Measurements from ENCODE around the gene PCARE.
"Not testable (repeated sequence)": the region's sequence is repeated elsewhere in the genome, so short reads cannot be mapped to it uniquely, and the experiment has no call there.

The PCARE gene

GRCh38 chr2:29090311-29090710 lies 16.0 kb upstream of the PCARE start:
- not testable (repeated sequence) for DNase-seq

DNA sequence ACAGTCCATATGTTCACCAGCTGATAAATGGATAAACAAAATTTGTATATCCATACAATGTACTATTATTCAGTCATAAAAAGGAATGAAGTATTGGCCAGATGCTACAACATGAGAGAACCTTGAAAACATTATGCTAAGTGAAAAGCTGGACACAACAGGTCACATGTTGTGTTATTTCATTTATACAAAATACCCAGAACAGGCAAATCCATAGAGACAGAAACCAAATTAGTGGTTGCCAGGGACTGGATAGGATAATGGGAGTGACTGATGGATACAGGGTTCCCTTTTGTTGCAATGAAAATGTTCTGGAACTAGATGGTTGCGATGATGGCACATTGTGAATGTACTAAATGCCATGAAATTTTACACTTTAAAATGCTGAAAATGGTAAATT lies 10.2 kb upstream of the PCARE start:
- DNase-seq = no peak

GRCh38 chr2:29082804-29083495 lies 8.6 kb upstream of the PCARE start:
- no peak for DNase-seq

GRCh38 chr2:29080886-29081743 lies 6.8 kb upstream of the PCARE start:
- DNase-seq = no peak

DNA sequence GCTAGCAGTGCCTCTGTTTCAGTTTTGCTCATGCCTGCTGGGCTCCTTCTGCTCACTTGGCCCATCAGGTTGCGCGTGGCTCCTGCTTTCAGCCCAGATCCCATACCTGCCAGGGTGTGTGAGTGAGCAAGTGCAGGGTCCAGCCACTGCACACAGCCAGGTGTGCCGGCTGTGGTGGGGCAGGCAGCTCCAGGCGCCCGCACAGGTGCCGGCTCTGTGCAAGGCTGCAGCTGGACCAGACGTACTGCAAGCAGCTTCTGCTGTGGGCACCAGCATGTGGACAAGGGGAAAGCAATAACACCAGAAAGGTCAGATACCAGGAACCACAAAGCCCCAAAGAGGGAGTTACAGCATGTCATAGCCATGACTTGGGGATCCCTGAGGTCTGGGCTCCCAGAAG lies 5.6 kb upstream of the PCARE start:
- no peak for DNase-seq

DNA sequence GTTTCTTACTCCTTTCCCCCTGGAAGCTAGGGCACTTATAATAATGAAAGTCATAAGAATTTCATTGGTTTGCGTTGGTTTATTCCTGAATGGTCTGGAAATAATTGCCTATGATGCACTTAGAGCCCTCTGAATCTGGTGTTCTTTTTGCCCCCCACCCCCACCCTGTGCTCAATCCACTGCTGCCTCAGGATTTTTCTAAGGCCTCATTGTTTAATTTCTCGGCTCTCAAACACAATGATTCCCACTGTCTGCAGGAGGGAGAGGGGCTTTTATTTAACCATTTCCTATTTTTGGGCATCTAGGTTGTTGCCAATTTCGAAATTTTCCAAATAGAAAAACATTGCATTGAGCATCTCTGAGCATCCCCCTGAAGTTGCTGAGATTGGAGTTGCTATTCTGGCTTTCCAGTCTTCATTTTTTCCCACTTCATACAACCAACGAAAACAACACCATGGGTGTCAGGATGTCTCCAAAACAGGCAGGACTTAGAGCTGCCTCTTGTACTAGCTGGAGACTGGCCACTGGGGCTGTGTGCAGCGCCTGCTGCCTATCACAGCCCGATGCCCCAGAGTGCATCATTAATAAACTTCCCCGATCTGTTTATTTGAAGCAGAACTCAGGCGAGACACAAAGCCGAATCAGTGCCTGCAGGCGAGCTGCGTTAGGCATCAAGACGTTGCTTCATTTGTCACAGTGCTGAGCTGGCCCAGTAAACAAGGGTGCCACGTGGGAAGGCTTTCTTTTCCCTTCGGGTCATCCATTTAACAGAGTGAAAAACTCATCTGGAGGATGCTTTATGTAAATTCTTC lies 1.8 kb upstream of the PCARE start:
- DNase-seq = no peak

DNA sequence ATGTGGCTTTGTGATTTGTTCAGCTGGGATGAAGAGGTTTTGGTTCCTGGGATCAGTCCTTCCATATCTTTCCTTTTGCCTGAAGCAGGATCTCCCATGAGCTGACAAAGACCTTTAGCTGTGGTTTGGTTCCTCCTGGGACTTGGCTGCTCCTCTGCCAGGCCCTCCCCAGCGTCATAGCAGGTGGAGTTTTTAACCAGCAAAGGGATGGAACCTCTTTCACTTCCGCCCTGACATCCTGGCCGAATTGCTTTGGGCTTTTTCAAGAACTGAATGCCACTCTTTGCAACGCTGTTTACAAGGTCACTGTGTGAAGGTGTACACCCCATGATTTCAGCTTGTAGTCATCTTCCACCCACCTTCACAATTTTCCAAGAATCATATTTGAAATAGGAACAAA lies 390 bp downstream of the PCARE start:
- DNase-seq = no peak

DNA sequence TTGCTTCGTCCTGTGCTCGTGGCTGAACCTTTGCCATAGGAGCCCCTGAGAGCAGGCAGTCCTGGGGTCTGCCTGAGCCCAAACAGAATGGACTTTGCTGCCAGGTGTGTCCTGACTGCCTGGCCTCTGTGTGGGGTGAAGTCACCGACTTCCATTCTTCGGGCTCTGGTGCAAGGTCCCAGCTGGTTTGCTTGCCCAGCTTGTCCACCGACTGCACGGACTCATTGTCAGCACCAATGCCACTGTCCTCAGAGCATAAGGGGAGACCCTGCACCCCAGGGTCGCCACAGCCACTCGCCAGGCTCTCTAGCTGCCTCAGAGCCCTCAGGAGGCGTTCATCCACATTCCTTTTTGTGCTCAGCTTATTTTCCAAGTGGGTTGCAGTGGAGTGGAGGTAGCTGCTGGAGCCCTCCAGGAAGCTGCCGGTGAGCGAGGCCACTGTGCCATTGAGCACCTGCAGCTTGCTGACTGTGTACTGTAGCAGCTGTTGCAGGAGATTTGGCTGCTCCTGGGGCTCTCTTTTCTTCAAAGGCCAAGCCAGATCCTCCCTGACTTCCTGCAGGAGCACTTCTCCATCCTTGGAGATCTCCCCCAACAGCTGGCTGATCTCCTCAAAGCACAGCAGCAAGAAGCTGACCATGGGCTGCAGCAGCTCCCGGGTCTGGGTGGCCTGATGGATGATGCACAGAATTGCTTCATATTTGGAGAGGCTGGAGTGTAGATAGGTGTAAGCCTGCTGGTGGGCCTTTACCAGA lies 1.2 kb downstream of the PCARE start:
- DNase-seq = no peak

- no peak for DNase-seq
Measured at GRCh38 chr2:29072251-29072650, 2.1 kb downstream of the PCARE start.

DNA sequence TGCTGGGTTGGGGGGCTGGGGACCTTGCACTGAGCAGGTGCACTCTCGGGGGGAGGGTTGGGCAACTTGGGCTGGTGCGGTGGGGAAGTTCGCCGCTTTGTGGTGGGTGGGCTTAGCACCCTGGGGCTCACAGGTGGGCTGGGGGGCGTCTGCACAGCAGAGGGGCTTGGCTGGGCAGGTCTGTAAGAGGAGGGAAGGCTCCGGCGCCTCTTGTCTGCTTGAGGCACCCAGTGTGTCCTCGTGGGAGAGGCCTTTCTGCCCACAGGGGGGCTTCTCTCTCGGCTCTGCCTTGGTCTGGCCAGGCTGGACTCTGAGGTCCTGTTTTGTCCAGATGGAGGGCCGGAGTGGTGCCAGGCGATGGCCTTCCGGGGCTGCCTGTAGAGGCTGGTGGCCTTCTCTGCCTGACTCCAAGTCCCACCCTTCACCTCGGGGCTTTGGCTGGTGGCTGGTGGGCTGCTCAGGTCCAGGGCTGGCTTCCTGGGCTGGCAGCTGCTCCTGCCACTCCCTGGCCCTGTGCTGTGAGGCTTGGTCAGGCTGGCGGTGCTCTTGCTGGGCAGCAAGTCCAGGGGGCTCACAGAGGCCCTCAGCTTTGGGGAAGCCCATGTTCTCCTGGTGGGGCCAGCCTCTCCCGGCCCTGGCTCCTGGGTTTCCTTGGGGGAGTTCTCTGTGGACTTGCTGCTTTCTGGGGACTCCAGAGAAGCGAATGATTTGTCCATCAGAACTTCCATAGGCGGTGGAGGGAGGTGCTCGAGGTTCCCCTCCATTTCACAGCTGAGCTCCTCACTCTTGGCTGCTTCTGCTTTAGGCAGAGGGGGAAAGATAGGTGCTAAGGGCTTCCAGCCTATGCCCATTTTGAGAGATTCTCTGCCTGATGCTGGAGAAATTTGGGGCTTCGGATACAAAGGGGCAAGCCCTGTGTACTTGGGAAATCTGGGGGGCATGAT lies 3.0 kb downstream of the PCARE start:
- DNase-seq = no peak

GRCh38 chr2:29070526-29070925 lies 3.8 kb downstream of the PCARE start:
- DNase-seq = no peak

DNA sequence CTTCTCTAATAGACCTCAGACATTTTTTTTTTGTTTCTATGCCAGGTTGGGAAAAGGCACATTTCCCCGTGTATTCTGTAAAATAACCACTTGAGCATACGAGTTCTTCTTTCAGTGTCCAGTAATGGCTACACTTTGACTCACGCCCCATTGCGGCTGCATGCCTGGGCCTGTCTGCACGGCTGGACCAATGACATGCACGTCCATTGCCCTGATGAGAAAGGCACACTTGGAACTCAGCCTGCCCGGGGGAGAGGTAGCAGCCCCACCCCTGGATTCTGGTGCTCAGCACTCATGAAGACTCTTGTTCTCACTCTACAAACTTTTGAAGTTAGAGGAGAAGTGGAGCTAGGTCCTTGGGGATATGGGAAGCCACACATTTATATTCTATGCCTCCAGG lies 5.8 kb downstream of the PCARE start:
- DNase-seq = no peak

DNA sequence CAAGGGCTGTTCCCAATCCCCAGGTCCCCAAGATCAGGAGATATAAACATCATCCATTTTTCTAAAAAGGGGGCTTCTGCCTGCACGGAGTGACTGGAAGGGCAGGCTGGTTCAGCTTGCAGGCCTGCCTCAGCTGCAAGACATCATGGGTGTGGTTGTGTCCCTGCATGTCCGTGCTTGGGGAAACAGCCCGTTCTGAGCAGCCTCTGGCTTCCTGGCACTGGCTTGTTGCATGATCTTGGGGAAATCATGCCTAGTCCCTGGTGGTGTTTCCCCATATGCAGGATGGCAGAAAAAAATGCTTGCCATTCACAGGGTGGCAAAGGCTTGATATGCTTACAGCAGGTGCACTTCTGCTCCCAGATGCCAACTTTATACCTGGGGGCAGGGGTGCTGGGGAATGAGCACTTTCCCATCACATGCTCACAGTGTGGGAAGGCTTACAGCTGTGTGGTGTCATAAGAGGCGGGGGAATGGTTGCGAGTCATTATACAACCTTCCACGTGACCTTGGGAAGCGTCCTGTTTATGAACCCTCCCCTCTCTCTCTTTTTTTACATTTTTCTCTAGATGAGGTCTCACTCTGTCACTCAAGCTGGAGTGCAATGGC lies 7.2 kb downstream of the PCARE start:
- no peak for DNase-seq

GRCh38 chr2:29066271-29066860 lies 8.0 kb downstream of the PCARE start:
- no peak for DNase-seq

DNA sequence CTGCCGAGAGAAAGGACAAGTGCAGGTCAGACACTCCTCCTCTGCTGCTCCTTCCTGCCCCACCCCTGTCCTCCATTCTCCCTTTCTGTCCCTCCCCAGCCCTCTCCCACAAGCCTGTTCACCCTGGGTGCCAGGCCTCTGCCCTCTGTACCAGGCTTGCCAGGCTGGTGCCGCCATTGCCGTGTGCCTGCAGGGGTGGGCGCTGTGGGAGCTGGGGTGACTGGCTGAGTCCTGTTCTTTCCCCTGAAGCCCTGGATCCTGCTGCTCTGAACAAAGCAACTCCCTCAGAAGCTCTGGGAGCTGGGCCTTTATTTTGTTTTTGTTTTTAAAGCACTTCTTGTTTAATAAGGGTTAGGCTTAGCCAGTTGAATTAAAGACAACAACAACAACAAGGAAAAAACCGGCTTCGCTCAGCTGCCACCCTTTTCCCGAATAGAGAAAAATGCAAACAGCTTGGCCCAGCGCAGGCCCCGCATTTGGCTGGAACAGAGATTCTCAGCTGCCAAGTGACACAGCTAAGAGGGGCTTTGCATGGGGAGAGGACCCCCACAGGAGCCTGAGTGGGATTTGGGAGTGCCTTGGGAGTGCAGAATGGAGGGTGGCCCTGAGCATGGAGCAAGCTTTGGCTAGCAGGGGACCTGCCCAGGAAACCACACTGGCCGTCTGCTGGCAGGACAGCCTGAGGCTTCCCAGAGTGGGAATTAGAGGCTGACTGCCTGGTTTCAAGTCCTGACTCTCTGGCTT lies 9.1 kb downstream of the PCARE start:
- no peak for DNase-seq

GRCh38 chr2:29064746-29065067 lies 9.6 kb downstream of the PCARE start:
- DNase-seq = no peak

DNA sequence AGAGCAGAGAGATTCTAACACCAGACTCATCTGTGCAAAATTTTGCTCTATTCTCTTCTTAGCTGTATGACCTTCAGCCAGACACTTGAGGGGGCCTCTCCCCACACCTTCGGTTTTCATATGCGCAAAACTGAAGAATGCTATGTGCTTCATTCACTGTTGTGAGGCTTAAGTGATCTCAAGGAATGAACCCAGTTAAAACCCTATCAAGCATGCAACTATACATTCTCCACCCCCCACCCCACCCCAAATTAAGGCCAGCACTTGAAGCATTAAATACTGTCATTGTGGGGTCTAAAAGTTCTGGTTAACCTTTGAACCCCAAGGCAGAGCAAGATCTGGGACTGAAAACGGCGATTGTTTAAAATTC lies 10.0 kb downstream of the PCARE start:
- no peak for DNase-seq

DNA sequence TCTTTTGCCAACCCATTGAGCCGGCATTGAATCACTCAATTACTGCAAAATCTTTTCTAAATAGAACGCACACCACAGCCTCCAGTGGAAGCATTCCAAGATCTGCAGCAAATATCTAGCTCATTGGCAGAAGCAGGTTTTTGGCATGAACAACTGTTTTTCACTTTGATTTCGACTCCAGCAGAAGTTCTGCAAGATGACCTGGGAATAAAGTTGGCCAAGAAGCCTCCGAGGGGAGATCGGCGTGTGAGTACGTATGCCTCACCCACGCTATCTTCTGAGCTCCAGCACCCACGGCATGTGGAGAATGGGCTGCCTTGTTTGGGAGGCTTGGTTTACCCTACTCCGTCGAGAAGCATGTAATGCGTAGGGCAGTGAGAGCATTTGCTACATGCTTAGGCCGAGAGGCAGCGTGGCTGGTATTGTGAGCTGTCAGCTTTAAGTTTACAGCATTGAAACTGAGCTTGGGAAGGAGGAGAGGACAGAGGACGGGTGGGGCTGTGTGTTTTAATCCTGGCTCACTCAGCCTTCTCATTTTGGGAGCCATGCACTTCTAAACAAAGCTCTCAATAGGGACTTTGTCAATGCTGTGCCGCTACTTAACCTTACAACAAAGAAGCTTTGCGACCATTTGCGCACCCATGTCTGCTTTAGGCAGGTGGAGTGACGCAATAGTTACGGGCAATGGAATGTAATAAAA lies 10.5 kb downstream of the PCARE start:
- no peak for DNase-seq

DNA sequence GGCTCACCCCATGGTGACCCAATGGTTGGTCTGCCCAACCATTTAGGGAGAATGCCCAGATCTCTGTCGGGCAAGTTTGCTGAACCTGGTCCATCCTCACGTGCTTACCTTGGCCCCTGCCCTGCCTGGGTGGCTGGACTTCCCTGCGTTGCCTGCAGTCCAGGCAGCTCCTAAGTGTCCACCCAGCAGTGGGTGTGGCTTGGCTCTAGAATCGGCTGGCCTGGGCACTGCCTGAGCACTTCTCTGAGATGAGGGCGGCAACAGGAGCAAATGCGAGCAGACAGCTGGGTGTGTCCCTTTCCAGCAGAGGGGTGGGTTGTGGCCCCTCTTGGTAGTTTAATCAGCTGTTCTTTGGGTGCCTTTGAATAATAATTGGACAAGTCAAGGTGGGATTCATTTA lies 11.3 kb downstream of the PCARE start:
- no peak for DNase-seq

GRCh38 chr2:29062371-29062770 lies 12.0 kb downstream of the PCARE start:
- no peak for DNase-seq

Data from kidney glomerular epithelial cell (primary cell).